H1 (cell line): ENCODE measurements around the gene PERCC1.

Experiments used
- CTCF ChIP-seq, 3 experiments: IDR thresholded peaks; 1 replicate in 2 of 3; 2 replicates in 1 of 3; pipeline versions ENCODE4 v1.5.1 to v1.6.1; 2011; ENCODE audit warnings: low read length in 3 of 3, mild to moderate bottlenecking in 3 of 3, inconsistent platforms in 2 of 3, low read depth in 1 of 3, moderate library complexity in 1 of 3; ENCODE audit not compliant: insufficient read depth in 1 of 3; ENCODE audit errors: control extremely low read depth in 1 of 3
- EZH2 ChIP-seq: fragments of 200-600 bp; sonication (generic); IDR thresholded peaks from 2 replicates; pipeline ENCODE4 v1.7.1; 2012; ENCODE audit warnings: low read depth, mild to moderate bottlenecking, moderate library complexity, low read length, inconsistent platforms; ENCODE audit not compliant: severe bottlenecking
- MAX ChIP-seq: IDR thresholded peaks from 2 replicates; pipeline ENCODE4 v1.6.1; 2012; ENCODE audit warnings: inconsistent platforms
- POLR2AphosphoS5 ChIP-seq: IDR thresholded peaks from 2 replicates; pipeline ENCODE4 v1.6.1; 2011; ENCODE audit warnings: low read depth, low read length
- POU5F1 ChIP-seq: IDR thresholded peaks from 2 replicates; pipeline ENCODE4 v1.6.1; 2011; ENCODE audit warnings: low read depth, mild to moderate bottlenecking, low read length, moderate library complexity
- RNF2 ChIP-seq: fragments of 200-900, 300-1000 bp; sonication (generic); IDR thresholded peaks from 2 replicates; pipeline ENCODE4 v1.7.1; 2016; ENCODE audit warnings: borderline replicate concordance, low read depth, mild to moderate bottlenecking, antibody characterized with exemption, low read length; ENCODE audit not compliant: poor library complexity, severe bottlenecking; ENCODE audit errors: missing control alignments
- RXRA ChIP-seq: IDR thresholded peaks from 2 replicates; pipeline ENCODE4 v1.6.1; 2011; ENCODE audit warnings: low read depth, mild to moderate bottlenecking, low read length, moderate library complexity; ENCODE audit not compliant: insufficient read depth
- SIN3A ChIP-seq, 2 experiments: IDR thresholded peaks in 1 of 2; conservative IDR thresholded peaks in 1 of 2; 2 replicates each; pipeline ENCODE4 v1.6.1; 2011 to 2012; ENCODE audit warnings: low read length in 2 of 2, improper control_type of control experiment in 1 of 2, low read depth in 1 of 2, mild to moderate bottlenecking in 1 of 2
- SP1 ChIP-seq: IDR thresholded peaks from 2 replicates; pipeline ENCODE4 v1.6.1; 2011; ENCODE audit warnings: low read depth, low read length
- SP4 ChIP-seq: IDR thresholded peaks from 2 replicates; pipeline ENCODE4 v1.6.1; 2012; ENCODE audit warnings: low read length, inconsistent platforms
- SRF ChIP-seq: IDR thresholded peaks from 2 replicates; pipeline ENCODE4 v1.6.1; 2011; ENCODE audit warnings: mild to moderate bottlenecking, low read depth, low read length, moderate library complexity
- USF2 ChIP-seq: IDR thresholded peaks from 2 replicates; pipeline ENCODE4 v1.6.1; 2011; ENCODE audit warnings: low read length, improper control_type of control experiment
- YY1 ChIP-seq: IDR thresholded peaks from 2 replicates; pipeline ENCODE4 v1.6.1; 2011; ENCODE audit warnings: low read depth, mild to moderate bottlenecking, low read length

GRCh38 chr16:1443980-1444729 lies 13.3 kb downstream of the PERCC1 start, which contains the start of gene CCDC154:
- TF ChIP-seq RNF2 (no peak), SP4 (no peak), CTCF (IDR thresholded peaks at IDR 0.05; ENCODE audit: control extremely low read depth in 1 of 3, insufficient read depth in 1 of 3, low read depth in 1 of 3, low read length in 3 of 3) (no peak), MAX (no peak), RXRA (no peak), SP1 (no peak), EZH2 (no peak), POLR2AphosphoS5 (0 out of 2 replicates have a peak, but pooled peaks have one; percentile 20), SIN3A (conservative IDR thresholded peaks at IDR 0.05 in 1 of 2, IDR thresholded peaks at IDR 0.05 in 1 of 2; ENCODE audit: low read depth in 1 of 2, low read length in 2 of 2) (no peak), YY1 (no peak), USF2 (0 out of 2 replicates have a peak, but pooled peaks have one; percentile 9), SRF (no peak), POU5F1 (no peak)
